ENCODE results near the gene TAF15. TPM values are rescaled to one million over a fixed set of nuclear protein-coding genes. Genes with fewer than 3 reads are reported as not detected.

The TAF15 gene
- total RNA-seq, 2 experiments from 2014 or later: 333 to 366 TPM

DNA sequence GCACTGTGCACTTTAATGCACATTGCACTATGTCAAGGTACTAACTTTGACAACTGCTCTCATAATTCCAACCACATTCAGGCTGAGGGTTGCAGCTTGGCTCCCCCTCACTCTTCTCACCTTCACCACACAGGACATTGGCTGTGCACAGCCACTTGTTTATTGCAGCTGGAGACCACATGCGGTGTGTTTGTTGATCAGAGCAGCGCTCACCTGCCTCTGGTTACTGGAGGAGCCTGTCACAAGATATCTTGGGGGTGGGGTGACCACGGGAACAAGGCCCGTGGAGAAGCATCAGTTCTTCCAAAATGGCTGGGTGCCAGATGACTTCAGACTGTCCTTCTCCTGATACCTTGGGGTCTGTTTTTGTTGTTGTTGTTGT lies 81.5 kb downstream of the TAF15 start:
- H3K36me3 Mint-ChIP-seq: peaks cover 12% of the 10 kb centered on the region
- CTCF ChIA-PET: interaction anchor here (1.1 to 16.1 kb wide), 5 partner anchors 10 to 82 kb away, joined by 3 to 254 read pairs (median 10); partner anchors contain the start of genes CCL5, RDM1 and TAF15
- H3K4me1 Mint-ChIP-seq: peaks cover 79% of the 10 kb centered on the region
- DNase-seq: peak; percentile 96
- H3K4me3 Mint-ChIP-seq: peak overlapping the region; percentile 48
- H3K27ac Mint-ChIP-seq: peak overlapping the region; percentile 90
- H3K27me3 Mint-ChIP-seq: no peaks in the 10 kb centered on the region
- peak; percentile 68 for ATAC-seq
- H3K9me3 Mint-ChIP-seq (ENCODE audit: low read depth): no peaks in the 10 kb centered on the region

DNA sequence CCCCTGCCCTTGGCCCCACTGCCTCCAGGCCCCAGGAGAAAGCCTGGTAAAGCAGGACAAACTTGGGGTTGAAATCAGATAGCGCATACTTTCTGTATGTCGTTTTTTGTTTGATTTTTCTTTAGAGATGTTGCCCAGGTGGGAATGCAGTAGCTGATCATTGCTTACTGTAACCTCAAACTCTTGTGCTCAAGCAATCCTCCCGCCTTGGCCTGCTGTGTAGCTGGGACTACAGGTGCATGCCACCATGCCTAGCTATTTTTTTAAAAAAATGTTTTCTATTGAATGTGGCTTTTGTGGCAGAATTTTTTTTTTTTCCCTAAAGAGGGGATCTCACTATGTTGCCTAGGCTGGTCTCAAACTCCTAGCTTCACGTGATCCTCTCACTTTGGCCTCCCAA lies 82.0 kb downstream of the TAF15 start:
- H3K4me3 Mint-ChIP-seq: peak overlapping the region; percentile 48
- H3K9me3 Mint-ChIP-seq (ENCODE audit: low read depth): no peaks in the 10 kb centered on the region
- no peaks in the 10 kb centered on the region for H3K27me3 Mint-ChIP-seq
- ATAC-seq (no peak), DNase-seq (no peak)
- CTCF ChIA-PET: interaction anchor here (1.1 to 16.1 kb wide), 4 partner anchors 9 to 69 kb away, joined by 3 to 254 read pairs (median 14); partner anchors contain the start of genes CCL5 and RDM1
- H3K4me1 Mint-ChIP-seq: peaks cover 84% of the 10 kb centered on the region
- peaks cover 11% of the 10 kb centered on the region for H3K36me3 Mint-ChIP-seq
- H3K27ac Mint-ChIP-seq: peak overlapping the region; percentile 90

DNA sequence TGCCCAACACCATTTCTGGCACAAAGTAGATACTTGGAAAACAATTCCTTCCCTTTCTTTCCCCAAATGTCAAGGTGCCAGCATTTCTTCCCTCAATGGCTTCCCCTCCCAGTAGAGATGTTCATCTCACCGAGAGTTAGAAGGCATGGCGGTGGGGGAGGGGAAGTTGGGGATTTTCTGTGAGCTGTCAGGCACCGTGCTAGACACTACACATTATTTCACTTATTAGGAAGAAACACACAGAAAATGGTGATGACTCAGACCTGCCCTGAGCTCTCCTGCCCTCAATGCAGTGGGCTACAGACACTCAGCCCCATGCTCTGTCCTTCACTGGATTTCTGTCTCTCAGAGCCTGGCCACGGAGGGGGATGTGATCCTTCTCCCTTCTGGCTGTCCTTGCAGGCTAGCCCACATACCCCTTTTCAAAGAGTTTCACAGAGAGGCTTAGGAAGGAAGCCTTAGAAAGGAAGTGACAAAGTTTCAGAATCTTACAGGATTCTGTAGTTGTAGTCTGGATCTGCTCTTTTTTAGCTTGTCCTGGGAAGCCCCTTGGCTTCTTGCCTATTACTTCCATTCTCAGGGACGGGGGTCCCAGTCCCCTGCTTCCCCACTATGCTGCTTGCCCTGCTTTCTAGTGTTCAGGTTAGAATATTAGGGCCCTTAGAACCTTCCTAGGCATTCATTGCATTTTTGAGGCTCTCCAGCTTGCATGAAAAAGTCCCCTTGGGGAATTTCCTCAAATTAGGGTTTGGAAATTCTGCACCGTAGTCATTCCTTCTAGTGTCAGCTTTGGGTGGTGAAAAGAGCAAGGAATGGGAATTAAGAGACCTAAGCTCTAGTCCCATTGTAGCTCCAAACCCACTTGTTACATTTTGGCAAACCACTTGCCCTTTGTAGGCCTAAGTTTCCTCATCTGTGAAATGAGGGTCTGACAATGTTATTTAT lies 83.1 kb downstream of the TAF15 start:
- ATAC-seq: peak; percentile 29
- Mint-ChIP-seq H3K4me1 (peaks cover 87% of the 10 kb centered on the region), H3K27ac (peak overlapping the region; percentile 90), H3K9me3 (ENCODE audit: low read depth) (no peaks in the 10 kb centered on the region), H3K27me3 (no peaks in the 10 kb centered on the region), H3K36me3 (peaks cover 10% of the 10 kb centered on the region), H3K4me3 (peak overlapping the region; percentile 16)
- peak; percentile 77 for DNase-seq
- CTCF ChIA-PET: interaction anchor here (1.0 to 16.1 kb wide), 7 partner anchors 8 to 128 kb away, joined by 3 to 254 read pairs (median 5); partner anchors contain the start of genes CCL5 and RDM1

DNA sequence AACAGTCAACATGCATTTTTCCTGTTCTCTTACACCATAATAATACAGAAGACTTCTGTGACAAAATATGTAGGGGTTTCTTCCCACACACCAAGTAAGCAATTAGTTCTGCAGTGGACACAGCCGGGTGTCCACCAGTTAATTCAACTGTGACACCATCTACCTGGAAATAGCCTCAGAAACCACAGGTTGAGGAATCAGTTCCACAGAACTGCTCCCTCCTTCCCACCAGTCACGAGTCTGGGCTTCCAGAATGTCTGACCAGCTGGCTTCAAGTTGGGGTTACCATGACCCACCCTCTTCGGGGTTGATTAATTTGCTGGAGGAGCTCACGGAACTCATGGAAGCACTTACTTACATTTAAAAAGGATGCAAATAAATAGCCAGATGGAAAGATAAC lies 84.5 kb downstream of the TAF15 start:
- Mint-ChIP-seq H3K27me3 (no peaks in the 10 kb centered on the region), H3K27ac (peak overlapping the region; percentile 35), H3K36me3 (peaks cover 10% of the 10 kb centered on the region), H3K4me3 (no peak overlapping the region), H3K9me3 (ENCODE audit: low read depth) (no peaks in the 10 kb centered on the region), H3K4me1 (peaks cover 91% of the 10 kb centered on the region)
- ATAC-seq (no peak), DNase-seq (no peak)
- CTCF ChIA-PET: interaction anchor here (16.1 kb wide), 1 partner anchor 17 kb away, joined by 254 read pairs; the partner anchor contains the start of gene CCL5

DNA sequence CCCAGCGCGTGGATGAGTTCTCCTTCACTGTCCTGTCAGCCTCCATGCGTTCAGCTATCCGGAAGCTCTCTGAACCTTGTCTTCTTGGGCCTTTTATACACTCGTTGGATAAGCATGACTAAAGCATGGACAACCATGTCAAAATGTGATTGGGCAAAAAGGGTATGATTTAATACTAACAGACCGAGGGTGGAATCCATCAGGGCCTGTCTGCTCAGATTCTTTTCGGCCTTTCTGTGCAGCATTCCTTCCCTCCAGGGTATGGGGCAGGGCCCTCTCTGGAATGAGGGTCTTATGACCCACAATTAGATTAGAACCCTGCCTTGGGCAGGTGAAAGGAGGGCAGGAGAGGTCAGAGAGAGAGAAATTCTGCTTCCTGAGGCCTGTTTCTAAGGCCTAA lies 84.9 kb downstream of the TAF15 start:
- peak overlapping the region; percentile 35 for H3K27ac Mint-ChIP-seq
- no peaks in the 10 kb centered on the region for H3K27me3 Mint-ChIP-seq
- CTCF ChIA-PET: interaction anchor here (16.1 kb wide), 1 partner anchor 17 kb away, joined by 254 read pairs; the partner anchor contains the start of gene CCL5
- peaks cover 8% of the 10 kb centered on the region for H3K36me3 Mint-ChIP-seq
- H3K4me3 Mint-ChIP-seq: no peak overlapping the region
- H3K9me3 Mint-ChIP-seq (ENCODE audit: low read depth): no peaks in the 10 kb centered on the region
- H3K4me1 Mint-ChIP-seq: peaks cover 91% of the 10 kb centered on the region
- ATAC-seq (no peak), DNase-seq (no peak)

DNA sequence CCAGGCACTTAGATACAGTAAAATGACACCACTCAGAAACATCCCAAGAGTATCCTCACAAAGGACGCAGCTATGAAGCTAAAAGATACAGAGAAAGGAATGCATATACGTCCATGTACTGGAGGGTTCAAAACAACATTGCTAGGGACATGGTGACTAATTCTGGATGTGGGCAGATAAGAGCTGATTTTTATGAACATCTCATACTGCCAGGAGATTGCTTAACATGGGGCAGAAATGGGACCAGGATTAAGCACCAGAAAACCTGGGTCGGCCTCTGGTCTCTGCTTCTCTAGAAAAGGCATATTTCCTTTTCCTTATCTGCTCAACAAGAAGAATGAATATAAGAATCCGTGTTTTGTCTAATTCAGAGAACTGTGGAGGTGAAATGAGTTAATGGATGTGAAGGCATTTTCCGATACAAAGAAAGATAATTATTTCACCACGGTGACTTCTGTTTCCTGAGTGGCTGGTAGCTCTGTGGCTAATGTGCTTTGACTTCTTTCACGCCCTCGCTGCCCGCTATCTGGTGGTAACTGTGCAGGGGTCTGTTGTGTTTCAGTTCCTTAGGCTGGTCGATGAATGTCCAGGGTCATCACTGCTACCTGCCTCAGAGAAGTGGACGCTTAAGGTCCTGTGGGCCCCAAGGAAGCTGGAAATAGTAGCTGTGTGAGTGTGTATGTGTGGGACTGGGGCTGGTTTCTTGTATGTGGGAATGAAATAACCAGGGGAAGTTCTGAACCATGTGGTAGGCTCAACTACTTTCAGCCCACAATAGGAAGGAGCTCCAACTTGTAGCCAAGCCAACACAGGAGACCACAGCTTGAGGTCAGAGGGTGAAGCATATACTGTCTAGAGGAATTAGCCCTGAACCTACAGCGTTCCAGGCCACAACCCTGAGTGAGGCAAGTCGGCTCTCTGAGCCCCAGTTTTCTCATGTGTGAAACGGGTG lies 86.6 kb downstream of the TAF15 start:
- Mint-ChIP-seq H3K9me3 (ENCODE audit: low read depth) (no peaks in the 10 kb centered on the region), H3K27me3 (no peaks in the 10 kb centered on the region), H3K27ac (peak overlapping the region; percentile 99), H3K4me3 (peak overlapping the region; percentile 58), H3K36me3 (peaks cover 6% of the 10 kb centered on the region), H3K4me1 (peaks cover 91% of the 10 kb centered on the region)
- CTCF ChIA-PET: interaction anchor here (0.8 to 16.1 kb wide), 7 partner anchors 18 to 132 kb away, joined by 3 to 254 read pairs (median 3); partner anchors contain the start of genes CCL5 and RDM1
- ATAC-seq (peak; percentile 56), DNase-seq (peak; percentile 95)

Other genes with a start within 250 kb of the TAF15 start
- gene SLFN14, start 248.7 kb upstream of the TAF15 start, total RNA-seq: under 1 TPM in 1 of 2 experiments, not detected in 1; 0.07 TPM
- gene PEX12, start 230.9 kb upstream of the TAF15 start, total RNA-seq: 1 to 10 TPM; 3.9 to 4.6 TPM
- 100 to 1,000 TPM; 166 to 184 TPM for gene AP2B1, start 222.2 kb upstream of the TAF15 start, total RNA-seq
- gene RASL10B, start 77.8 kb upstream of the TAF15 start, total RNA-seq: under 1 TPM in 1 of 2 experiments, not detected in 1; 0.37 TPM
- not detected for gene GAS2L2, start 56.2 kb upstream of the TAF15 start, total RNA-seq
- not detected for gene C17orf50, start 48.6 kb upstream of the TAF15 start, total RNA-seq
- gene MMP28, start 13.8 kb upstream of the TAF15 start, total RNA-seq: not detected
- gene HEATR9, start 59.4 kb downstream of the TAF15 start, total RNA-seq: 1 to 10 TPM; 6.4 to 6.7 TPM
- gene CCL5, start 70.9 kb downstream of the TAF15 start, total RNA-seq: 1,000 to 10,000 TPM in 1 of 2 experiments, 100 to 1,000 TPM in 1; 973 to 1,249 TPM
- 10 to 100 TPM; 13.5 to 18.5 TPM for gene RDM1, start 121.3 kb downstream of the TAF15 start, total RNA-seq
- gene LYZL6, start 134.2 kb downstream of the TAF15 start, total RNA-seq: not detected
- gene CCL16, start 172.0 kb downstream of the TAF15 start, total RNA-seq: not detected
- gene CCL14, start 177.2 kb downstream of the TAF15 start, total RNA-seq: not detected
- gene CCL15, start 192.1 kb downstream of the TAF15 start, total RNA-seq: not detected
- under 1 TPM in 1 of 2 experiments, not detected in 1; 0.82 TPM for gene CCL23, start 208.5 kb downstream of the TAF15 start, total RNA-seq

Data from activated CD8-positive, alpha-beta memory T cell treated with anti-CD3 and anti-CD28 coated beads, Interleukin-2, amount 10 ng/mL, durations not matched to agents 7 days and 5 days (primary cell).